ENCODE measurements around the gene CTNNA2. TPM values are rescaled to one million over a fixed set of nuclear protein-coding genes. Genes with fewer than 3 reads are reported as not detected.

The CTNNA2 gene
- total and polyA plus RNA-seq, 7 experiments from 2014 or later, result not detected

DNA sequence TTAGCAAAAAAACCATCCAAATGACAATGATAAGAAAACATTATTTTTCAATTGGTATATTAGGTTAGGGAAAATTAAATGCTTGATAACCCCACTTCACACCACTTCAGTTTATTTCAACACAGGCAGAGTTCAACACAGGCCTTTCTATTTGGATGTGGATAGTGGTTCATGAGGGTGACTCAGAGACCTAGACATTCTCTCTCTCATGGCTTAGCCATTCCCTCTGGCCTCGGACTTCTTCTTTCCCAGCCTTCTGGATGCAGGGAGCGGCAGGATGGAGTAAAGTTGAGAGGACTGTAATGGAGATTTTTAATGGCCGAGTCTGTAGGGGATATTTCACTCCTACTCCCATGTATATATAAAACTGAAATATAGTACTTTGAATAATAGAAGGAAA lies 109.7 kb downstream of the CTNNA2 start:
- H3K4me1 ChIP-seq (ENCODE audit: control insufficient read depth in 2 of 2, insufficient read depth in 2 of 2, low read length in 2 of 2), result no peaks in the 10 kb centered on the region
- no peak overlapping the region for H3K4me3 Mint-ChIP-seq
- no peak overlapping the region for H3K4me3 ChIP-seq (ENCODE audit: low read length)
- H3K27me3 Mint-ChIP-seq, result no peaks in the 10 kb centered on the region
- no peaks in the 10 kb centered on the region for H3K27me3 ChIP-seq (ENCODE audit: control insufficient read depth in 2 of 2, insufficient read depth in 2 of 2, low read length in 2 of 2)
- H3K4me1 Mint-ChIP-seq, result no peaks in the 10 kb centered on the region
- peaks cover 0 to 33% (median 6%) of the 10 kb centered on the region in 11 donors for H3K9me3 Mint-ChIP-seq
- no peaks in the 10 kb centered on the region for H3K36me3 Mint-ChIP-seq
- no peaks in the 10 kb centered on the region for H3K36me3 ChIP-seq (ENCODE audit: control insufficient read depth in 2 of 3, insufficient read depth in 3 of 3, low read length in 3 of 3)
- no peak overlapping the region for H3K27ac ChIP-seq (ENCODE audit: low read depth, low read length)
- ChIA-PET CTCF (no interaction called here), POLR2A (no interaction called here)
- H3K27ac Mint-ChIP-seq, result no peak overlapping the region
- H3K9me3 ChIP-seq (ENCODE audit: control insufficient read depth in 2 of 3, low read length in 3 of 3), result no peaks in the 10 kb centered on the region
- DNase-seq, result no peak
- no peak for ATAC-seq
- intact Hi-C loops (cut with micrococcal nuclease), result no loop called here

DNA sequence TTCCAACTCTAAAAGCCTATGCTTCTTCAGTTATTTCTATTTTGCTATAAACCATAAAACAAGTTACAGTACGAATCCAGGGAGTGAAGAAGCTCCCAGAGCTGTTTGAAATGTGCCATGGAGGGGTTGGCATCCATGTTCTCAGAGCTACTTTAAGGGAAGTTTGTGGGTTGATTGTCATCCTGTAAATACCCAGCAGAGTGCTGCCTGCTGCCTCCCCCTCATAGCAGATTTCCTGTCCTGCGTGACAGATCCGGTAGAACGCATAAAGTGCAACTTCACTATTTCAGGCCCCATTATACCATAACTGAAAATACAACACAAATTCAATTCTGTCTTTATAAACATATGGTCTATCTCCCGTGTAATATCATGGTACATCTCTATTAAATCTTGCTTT lies 114.4 kb downstream of the CTNNA2 start:
- Mint-ChIP-seq H3K27ac (no peak overlapping the region), H3K9me3 (peaks cover 0 to 23% (median 9%) of the 10 kb centered on the region in 11 donors), H3K4me3 (no peak overlapping the region), H3K4me1 (no peaks in the 10 kb centered on the region), H3K27me3 (no peaks in the 10 kb centered on the region), H3K36me3 (no peaks in the 10 kb centered on the region)
- ATAC-seq, result no peak
- Histone ChIP-seq H3K27ac (ENCODE audit: low read depth, low read length) (no peak overlapping the region), H3K9me3 (ENCODE audit: control insufficient read depth in 2 of 3, low read length in 3 of 3) (no peaks in the 10 kb centered on the region), H3K4me3 (ENCODE audit: low read length) (no peak overlapping the region), H3K27me3 (ENCODE audit: control insufficient read depth in 2 of 2, insufficient read depth in 2 of 2, low read length in 2 of 2) (no peaks in the 10 kb centered on the region), H3K36me3 (ENCODE audit: control insufficient read depth in 2 of 3, insufficient read depth in 3 of 3, low read length in 3 of 3) (no peaks in the 10 kb centered on the region), H3K4me1 (ENCODE audit: control insufficient read depth in 2 of 2, insufficient read depth in 2 of 2, low read length in 2 of 2) (no peaks in the 10 kb centered on the region)
- CTCF ChIA-PET, result no interaction called here
- DNase-seq, result no peak
- POLR2A ChIA-PET, result no interaction called here
- intact Hi-C loops (cut with micrococcal nuclease), result no loop called here

GRCh38 chr2:79630060-79630459 lies 117.2 kb downstream of the CTNNA2 start:
- no peaks in the 10 kb centered on the region for H3K27me3 Mint-ChIP-seq
- no peak overlapping the region for H3K4me3 Mint-ChIP-seq
- H3K27me3 ChIP-seq (ENCODE audit: control insufficient read depth in 2 of 2, insufficient read depth in 2 of 2, low read length in 2 of 2), result no peaks in the 10 kb centered on the region
- ATAC-seq (no peak), DNase-seq (no peak)
- no peak overlapping the region for H3K27ac ChIP-seq (ENCODE audit: low read depth, low read length)
- H3K4me3 ChIP-seq (ENCODE audit: low read length), result no peak overlapping the region
- H3K4me1 Mint-ChIP-seq, result no peaks in the 10 kb centered on the region
- no peak overlapping the region for H3K27ac Mint-ChIP-seq
- no peaks in the 10 kb centered on the region for H3K36me3 Mint-ChIP-seq
- intact Hi-C loops (cut with micrococcal nuclease), result no loop called here
- POLR2A ChIA-PET, result no interaction called here
- H3K36me3 ChIP-seq (ENCODE audit: control insufficient read depth in 2 of 3, insufficient read depth in 3 of 3, low read length in 3 of 3), result no peaks in the 10 kb centered on the region
- no peaks in the 10 kb centered on the region for H3K4me1 ChIP-seq (ENCODE audit: control insufficient read depth in 2 of 2, insufficient read depth in 2 of 2, low read length in 2 of 2)
- H3K9me3 Mint-ChIP-seq, result peaks cover 4 to 20% (median 12%) of the 10 kb centered on the region in 11 donors
- no peaks in the 10 kb centered on the region for H3K9me3 ChIP-seq (ENCODE audit: control insufficient read depth in 2 of 3, low read length in 3 of 3)
- CTCF ChIA-PET, result no interaction called here

- peaks cover 3 to 20% (median 12%) of the 10 kb centered on the region in 11 donors for H3K9me3 Mint-ChIP-seq
- Histone ChIP-seq H3K4me1 (ENCODE audit: control insufficient read depth in 2 of 2, insufficient read depth in 2 of 2, low read length in 2 of 2) (no peaks in the 10 kb centered on the region), H3K27me3 (ENCODE audit: control insufficient read depth in 2 of 2, insufficient read depth in 2 of 2, low read length in 2 of 2) (no peaks in the 10 kb centered on the region), H3K36me3 (ENCODE audit: control insufficient read depth in 2 of 3, insufficient read depth in 3 of 3, low read length in 3 of 3) (no peaks in the 10 kb centered on the region), H3K4me3 (ENCODE audit: low read length) (no peak overlapping the region), H3K9me3 (ENCODE audit: control insufficient read depth in 2 of 3, low read length in 3 of 3) (no peaks in the 10 kb centered on the region), H3K27ac (ENCODE audit: low read depth, low read length) (no peak overlapping the region)
- DNase-seq (no peak), ATAC-seq (no peak)
- H3K4me1 Mint-ChIP-seq, result no peaks in the 10 kb centered on the region
- ChIA-PET CTCF (no interaction called here), POLR2A (no interaction called here)
- H3K27me3 Mint-ChIP-seq, result no peaks in the 10 kb centered on the region
- no peaks in the 10 kb centered on the region for H3K36me3 Mint-ChIP-seq
- intact Hi-C loops (cut with micrococcal nuclease), result no loop called here
- no peak overlapping the region for H3K4me3 Mint-ChIP-seq
- no peak overlapping the region for H3K27ac Mint-ChIP-seq
Observed at GRCh38 chr2:79630972-79631557, 118.2 kb downstream of the CTNNA2 start.

- H3K27ac ChIP-seq (ENCODE audit: low read depth, low read length), result no peak overlapping the region
- POLR2A ChIA-PET, result no interaction called here
- Mint-ChIP-seq H3K9me3 (peaks cover 1 to 19% (median 14%) of the 10 kb centered on the region in 11 donors), H3K27me3 (no peaks in the 10 kb centered on the region), H3K4me1 (no peaks in the 10 kb centered on the region), H3K4me3 (no peak overlapping the region), H3K27ac (no peak overlapping the region), H3K36me3 (no peaks in the 10 kb centered on the region)
- DNase-seq (no peak), ATAC-seq (no peak)
- H3K9me3 ChIP-seq (ENCODE audit: control insufficient read depth in 2 of 3, low read length in 3 of 3), result no peaks in the 10 kb centered on the region
- H3K27me3 ChIP-seq (ENCODE audit: control insufficient read depth in 2 of 2, insufficient read depth in 2 of 2, low read length in 2 of 2), result no peaks in the 10 kb centered on the region
- intact Hi-C loops (cut with micrococcal nuclease), result no loop called here
- CTCF ChIA-PET, result no interaction called here
- H3K4me1 ChIP-seq (ENCODE audit: control insufficient read depth in 2 of 2, insufficient read depth in 2 of 2, low read length in 2 of 2), result no peaks in the 10 kb centered on the region
- H3K36me3 ChIP-seq (ENCODE audit: control insufficient read depth in 2 of 3, insufficient read depth in 3 of 3, low read length in 3 of 3), result no peaks in the 10 kb centered on the region
- H3K4me3 ChIP-seq (ENCODE audit: low read length), result no peak overlapping the region
Observed at GRCh38 chr2:79638410-79638809, 125.6 kb downstream of the CTNNA2 start.

DNA sequence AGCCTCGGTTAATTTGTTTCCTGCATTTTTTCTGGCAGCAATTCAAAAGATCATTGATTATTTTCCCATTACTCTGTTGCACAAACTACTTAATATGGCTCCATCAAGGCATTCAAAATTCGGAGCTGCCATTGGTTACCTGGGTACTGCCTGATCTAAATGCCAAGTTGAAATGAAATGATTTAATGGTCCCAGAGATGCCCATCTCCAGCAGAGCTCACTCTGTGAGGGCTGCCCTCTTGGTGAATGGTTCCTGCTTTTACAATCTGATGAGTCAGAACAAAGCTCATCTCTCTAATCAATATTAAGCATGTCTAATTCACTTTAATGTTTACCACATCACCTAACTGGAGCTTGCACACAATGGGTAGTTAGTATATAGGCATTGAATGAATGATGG lies 126.1 kb downstream of the CTNNA2 start:
- no peaks in the 10 kb centered on the region for H3K9me3 ChIP-seq (ENCODE audit: control insufficient read depth in 2 of 3, low read length in 3 of 3)
- DNase-seq (no peak), ATAC-seq (no peak)
- no peaks in the 10 kb centered on the region for H3K4me1 Mint-ChIP-seq
- H3K27ac ChIP-seq (ENCODE audit: low read depth, low read length), result no peak overlapping the region
- H3K4me3 ChIP-seq (ENCODE audit: low read length), result no peak overlapping the region
- no peak overlapping the region for H3K27ac Mint-ChIP-seq
- CTCF ChIA-PET, result no interaction called here
- POLR2A ChIA-PET, result no interaction called here
- intact Hi-C loops (cut with micrococcal nuclease), result no loop called here
- no peaks in the 10 kb centered on the region for H3K36me3 Mint-ChIP-seq
- H3K9me3 Mint-ChIP-seq, result peaks cover 4 to 21% (median 15%) of the 10 kb centered on the region in 11 donors
- no peaks in the 10 kb centered on the region for H3K27me3 ChIP-seq (ENCODE audit: control insufficient read depth in 2 of 2, insufficient read depth in 2 of 2, low read length in 2 of 2)
- H3K4me1 ChIP-seq (ENCODE audit: control insufficient read depth in 2 of 2, insufficient read depth in 2 of 2, low read length in 2 of 2), result no peaks in the 10 kb centered on the region
- H3K36me3 ChIP-seq (ENCODE audit: control insufficient read depth in 2 of 3, insufficient read depth in 3 of 3, low read length in 3 of 3), result no peaks in the 10 kb centered on the region
- no peaks in the 10 kb centered on the region for H3K27me3 Mint-ChIP-seq
- no peak overlapping the region for H3K4me3 Mint-ChIP-seq

DNA sequence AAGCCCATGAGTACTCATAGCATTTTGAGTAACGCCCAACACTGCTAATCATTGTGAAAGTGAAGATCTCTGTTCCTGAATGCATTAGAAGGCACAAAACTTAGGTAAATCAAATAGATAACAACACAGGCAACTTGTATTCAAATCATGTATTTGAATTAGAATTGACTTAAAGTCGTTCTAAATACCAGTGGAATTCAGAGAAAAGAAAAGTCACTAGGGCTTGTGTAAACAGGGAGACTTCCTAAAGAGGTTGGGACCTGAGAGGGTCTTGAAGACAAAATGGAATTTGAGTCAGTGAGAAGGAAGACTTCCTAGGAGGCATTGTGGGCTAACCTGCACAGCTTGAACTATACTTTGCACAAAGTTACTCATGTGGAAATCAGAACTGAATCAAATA lies 127.2 kb downstream of the CTNNA2 start:
- CTCF ChIA-PET, result no interaction called here

More for the DNA sequence above, 127.2 kb downstream of the CTNNA2 start:
- no peaks in the 10 kb centered on the region for H3K9me3 ChIP-seq (ENCODE audit: control insufficient read depth in 2 of 3, low read length in 3 of 3)
- Mint-ChIP-seq H3K27ac (no peak overlapping the region), H3K4me1 (no peaks in the 10 kb centered on the region), H3K9me3 (peaks cover 4 to 19% (median 11%) of the 10 kb centered on the region in 11 donors), H3K27me3 (no peaks in the 10 kb centered on the region), H3K36me3 (no peaks in the 10 kb centered on the region), H3K4me3 (no peak overlapping the region)
- no peak for DNase-seq
- no peak overlapping the region for H3K4me3 ChIP-seq (ENCODE audit: low read length)
- H3K36me3 ChIP-seq (ENCODE audit: control insufficient read depth in 2 of 3, insufficient read depth in 3 of 3, low read length in 3 of 3), result no peaks in the 10 kb centered on the region
- no peak overlapping the region for H3K27ac ChIP-seq (ENCODE audit: low read depth, low read length)
- H3K4me1 ChIP-seq (ENCODE audit: control insufficient read depth in 2 of 2, insufficient read depth in 2 of 2, low read length in 2 of 2), result no peaks in the 10 kb centered on the region
- intact Hi-C loops (cut with micrococcal nuclease), result no loop called here
- no peak for ATAC-seq
- H3K27me3 ChIP-seq (ENCODE audit: control insufficient read depth in 2 of 2, insufficient read depth in 2 of 2, low read length in 2 of 2), result no peaks in the 10 kb centered on the region
- POLR2A ChIA-PET, result no interaction called here
